ENCODE measurements around the gene GADD45A.
"Not testable (repeated sequence)": the region's sequence is repeated elsewhere in the genome, so short reads cannot be mapped to it uniquely, and the experiment has no call there.

GADD45A gene

DNA sequence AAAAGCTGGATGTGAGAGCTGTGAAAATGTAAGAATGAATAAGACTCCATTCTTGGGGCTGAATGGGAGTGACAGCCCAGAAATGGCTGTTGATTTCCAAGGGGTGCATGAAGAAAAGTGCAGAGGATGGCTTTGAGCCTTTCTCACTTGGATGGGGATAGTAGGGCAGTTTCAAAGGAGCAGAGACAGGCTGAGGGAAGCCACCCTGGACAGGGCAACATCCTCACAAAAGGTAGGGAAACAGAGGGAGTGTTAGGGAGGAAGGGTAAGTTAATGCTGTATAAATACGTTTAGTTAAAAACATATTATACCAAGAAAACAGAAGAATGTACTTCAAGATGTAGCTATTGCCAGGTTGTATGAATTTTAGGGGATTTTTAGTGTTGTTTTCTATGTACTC, 38.1 kb downstream of the GADD45A start:
- DNase-seq = no peak

DNA sequence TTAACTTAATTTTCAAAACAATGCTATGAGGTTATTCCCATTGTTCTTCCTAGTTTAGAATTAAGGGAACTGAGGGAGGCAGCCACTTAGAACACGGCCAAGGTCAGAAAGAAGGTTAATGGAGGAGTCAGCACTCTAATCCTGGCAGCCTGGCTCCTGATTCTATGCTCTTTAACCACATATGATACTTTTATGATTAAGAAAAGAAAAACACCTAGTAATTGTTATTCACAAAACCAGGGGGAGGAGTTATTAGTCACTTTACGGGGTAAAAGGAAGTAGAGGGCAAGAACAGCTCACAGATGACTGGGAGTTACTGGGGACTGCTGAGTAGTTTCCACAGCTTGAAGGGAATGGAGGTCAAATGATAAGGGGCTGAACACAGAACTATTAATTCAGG, 38.6 kb downstream of the GADD45A start:
- peak; percentile 45 to 55 for DNase-seq

DNA sequence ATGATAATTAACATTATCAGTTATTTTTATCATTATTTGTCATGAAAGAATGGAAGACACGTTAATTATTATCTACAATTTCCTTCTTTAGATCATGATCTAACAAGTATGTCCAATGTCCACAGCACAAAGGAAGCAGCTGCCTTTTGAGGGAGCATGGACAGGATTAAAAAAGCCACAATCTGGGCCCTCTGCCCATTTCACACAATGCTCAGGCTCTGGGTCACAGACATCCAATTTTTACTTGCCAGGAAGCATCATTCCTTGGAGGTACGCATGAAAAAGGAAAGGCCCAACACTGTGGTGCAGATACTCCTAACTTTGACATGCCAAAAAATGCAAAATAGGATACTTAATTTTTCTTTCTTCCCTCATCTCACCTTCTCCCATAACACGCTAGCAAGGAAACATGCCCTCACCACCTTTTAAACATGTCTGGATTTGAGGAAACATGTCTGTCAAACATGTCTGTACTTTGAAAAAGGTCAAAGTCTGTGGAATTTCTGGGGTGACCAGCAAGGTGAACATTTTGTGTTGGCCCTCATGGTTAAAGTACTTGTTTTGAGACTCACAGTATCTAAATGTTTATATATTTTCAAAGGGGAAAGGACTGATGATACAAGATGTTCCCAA, 40.0 kb downstream of the GADD45A start:
- peak; percentile 15 to 25 for DNase-seq

DNA sequence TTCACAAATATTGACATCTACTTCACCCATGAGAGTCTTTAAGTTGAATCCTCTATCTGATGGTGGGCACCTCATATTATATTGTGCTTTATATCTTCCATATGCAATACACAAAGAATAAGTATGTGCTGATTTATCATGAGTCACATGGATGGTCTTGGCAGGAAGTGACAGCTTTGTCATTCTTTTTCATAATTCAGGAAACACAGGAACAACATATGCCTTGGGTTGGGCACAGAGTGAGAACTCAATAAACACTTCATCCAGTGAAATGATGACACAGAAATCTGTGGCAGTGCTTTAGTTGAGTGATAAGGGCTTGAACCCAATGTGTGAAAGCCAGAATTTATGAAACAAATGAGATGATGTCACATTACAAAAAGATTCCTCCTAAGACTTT, 41.2 kb downstream of the GADD45A start:
- no peak for DNase-seq

DNA sequence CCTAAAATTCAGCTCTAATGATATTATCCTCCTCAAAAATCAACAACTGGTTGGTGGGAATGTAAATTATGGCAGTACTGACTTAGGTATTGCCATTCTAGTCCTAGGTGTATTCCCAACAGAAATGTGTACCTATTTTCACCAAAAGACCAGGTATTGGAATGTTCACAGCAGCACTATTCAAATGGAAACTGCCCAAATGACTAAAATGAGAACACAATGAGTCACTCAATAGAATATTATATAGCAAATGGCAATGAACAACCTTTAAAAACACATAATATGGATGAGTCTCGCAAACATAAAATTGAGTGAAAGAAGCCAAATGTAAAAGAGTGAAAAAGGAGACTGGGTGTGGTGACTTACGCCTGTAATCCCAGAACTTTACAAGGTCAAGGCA, 44.9 kb downstream of the GADD45A start:
- DNase-seq = no peak

DNA sequence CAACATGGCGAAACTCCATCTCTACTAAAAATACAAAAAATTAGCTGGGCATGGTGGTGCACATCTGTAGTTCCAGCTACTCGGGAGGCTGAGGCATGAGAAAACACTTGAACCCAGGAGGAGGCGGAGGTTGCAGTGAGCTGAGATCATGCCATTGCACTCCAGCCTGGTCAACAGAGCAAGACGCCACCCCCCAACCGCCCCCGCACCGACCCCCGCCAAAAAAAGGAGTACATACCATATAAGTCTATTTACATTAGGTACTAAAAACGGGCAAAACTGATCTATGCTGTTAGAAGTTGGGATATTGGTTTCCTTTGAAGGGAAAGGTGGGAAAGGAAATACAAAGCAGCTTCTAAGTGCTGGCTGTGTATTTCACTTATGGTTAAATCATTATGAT, 45.3 kb downstream of the GADD45A start:
- not testable (repeated sequence) for DNase-seq

DNA sequence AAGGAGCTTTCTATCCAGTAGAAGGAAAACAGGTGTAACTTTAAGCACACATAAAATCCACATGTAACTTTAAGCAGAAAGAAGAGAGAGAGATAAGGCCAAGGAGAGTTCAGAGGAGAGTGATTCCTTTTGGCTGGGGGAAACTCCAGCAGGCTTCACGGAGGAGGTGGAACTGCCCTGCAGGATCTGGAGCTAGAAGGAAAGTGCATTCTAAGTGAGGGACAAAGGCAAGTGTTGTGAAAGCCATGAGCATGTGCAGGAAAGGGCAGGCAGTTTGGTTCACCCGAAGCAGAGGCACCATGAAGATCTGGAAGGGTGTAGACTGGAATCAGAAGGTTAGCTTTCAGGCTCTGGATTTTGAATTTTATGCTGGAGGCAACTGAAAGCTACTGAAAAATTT, 46.3 kb downstream of the GADD45A start:
- no peak for DNase-seq

DNA sequence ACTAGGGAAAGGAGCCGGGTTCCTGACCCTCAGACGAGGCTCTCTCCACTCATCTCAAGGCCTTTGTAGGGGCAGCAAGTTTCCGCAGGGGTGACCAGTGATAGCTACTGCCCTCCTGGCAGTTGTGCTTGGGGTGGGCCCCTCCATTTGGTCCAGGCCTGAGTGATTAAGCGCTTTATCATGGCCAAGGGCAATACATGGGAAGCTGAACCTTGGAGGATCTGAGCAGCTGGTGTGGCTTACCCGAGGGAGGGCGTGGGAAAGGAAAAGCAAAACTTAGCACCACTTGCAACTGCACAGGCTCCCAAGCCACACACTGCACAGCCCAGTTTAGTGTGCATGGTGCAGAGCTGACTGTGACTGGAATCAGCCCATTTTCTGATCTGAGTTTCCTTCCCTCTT, 47.8 kb downstream of the GADD45A start:
- DNase-seq = peak; percentile 88 to 93

DNA sequence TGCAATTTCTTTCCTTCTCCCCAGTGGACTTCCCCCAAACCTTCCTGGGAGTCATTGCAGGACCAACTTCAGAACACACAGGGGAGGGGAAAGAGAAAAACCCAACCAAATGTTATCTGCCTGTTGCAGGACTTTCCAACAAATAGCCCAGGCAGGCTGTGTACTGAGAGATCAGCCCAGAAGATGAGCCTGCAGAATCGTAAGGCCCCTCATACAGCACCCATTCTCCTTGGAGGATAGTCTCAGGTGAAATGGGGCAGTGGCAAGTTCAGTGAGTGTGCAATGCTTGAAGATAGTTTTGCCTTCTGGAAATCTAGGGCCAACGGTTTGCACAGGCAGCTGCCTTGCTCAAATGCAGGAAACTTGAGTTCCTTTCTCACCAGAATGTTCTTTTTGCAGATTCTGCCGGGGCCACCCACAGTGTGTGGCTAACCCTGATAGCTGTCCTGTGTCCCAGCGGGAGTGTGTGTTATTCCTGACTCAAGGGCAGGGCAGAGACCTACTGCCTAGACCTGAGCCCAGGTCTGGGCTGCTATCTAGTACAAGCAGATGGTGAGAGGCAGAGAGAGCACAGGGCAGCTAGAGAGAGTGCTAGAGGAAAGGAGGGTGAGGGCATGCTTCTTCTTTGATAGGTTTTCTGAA, 48.8 kb downstream of the GADD45A start:
- DNase-seq = peak; percentile 40 to 52

DNA sequence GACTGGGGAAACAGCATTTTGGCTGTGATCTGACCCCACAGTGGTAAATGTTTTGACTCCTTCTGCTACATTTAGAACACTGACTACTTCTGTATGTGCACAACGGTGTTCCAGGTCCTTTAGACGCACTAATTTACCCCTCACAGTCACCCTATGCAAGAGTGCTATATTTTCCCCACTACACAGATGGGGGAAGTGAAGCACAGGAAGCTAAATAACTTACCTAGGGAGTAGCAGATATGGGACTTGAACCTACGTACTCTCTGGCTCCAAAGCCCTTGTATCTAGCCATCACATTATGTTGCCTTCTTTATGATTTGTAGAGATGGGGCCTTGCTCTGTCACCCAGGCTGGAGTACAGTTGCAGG, 49.3 kb downstream of the GADD45A start:
- peak in 1 of 2 experiments; percentile 40 for DNase-seq

DNA sequence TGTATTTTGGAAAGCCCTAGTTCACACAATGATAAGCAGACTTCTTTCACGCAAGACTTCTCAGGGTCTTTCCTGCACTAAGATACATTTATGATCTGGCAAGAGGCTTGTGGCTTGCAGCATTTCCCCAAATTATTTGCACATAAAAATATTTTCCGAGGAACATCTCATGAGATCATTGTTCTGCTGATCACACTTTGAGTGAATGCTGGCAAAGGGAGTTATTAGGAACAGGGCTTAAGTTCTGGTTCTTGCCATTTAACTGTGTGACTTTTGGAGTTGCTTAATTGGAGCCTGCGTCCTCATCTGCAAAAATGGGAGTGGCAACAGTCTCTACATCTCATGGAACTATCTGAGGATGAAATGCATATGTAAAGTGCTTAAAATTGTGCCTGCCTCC, 50.2 kb downstream of the GADD45A start:
- DNase-seq = no peak

DNA sequence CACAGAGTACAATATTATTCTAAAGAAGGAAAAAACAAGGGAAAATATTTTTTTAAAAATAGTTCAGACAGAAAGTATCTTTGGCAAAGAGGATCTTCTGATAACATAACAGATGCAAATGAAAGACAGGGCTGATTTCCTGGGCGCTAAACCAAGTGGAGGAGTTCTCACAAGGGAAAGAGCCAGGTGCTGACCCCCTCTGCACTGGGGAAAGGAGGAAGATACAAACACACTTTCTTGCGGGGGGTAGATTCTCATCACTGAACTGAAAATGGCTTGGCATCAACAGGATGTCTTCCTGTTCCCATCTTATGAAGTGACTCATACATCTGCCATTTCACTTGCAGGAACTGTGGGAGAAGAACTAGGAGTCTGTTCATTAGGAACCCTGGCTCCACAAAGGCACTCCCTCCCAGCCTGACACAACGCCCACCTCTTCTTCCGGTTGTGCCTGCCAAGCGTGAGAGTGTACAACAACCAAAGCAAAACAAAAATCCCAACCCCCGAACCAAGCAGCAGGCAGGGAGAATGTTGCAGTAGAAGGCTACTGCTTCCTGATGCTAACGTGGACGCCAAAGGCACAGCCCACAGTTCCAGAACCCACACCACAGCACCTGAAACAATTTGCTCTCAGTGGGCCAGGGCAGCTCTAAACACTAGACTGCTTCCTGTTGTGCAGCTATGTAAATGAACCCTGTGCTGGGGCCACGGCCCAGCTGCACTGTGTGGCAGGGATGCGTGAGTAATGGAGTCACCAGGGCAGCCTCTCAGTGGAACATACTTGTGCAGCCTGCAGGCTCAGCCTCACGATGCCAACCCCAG, 51.0 kb downstream of the GADD45A start:
- DNase-seq = peak; percentile 52 to 58

DNA sequence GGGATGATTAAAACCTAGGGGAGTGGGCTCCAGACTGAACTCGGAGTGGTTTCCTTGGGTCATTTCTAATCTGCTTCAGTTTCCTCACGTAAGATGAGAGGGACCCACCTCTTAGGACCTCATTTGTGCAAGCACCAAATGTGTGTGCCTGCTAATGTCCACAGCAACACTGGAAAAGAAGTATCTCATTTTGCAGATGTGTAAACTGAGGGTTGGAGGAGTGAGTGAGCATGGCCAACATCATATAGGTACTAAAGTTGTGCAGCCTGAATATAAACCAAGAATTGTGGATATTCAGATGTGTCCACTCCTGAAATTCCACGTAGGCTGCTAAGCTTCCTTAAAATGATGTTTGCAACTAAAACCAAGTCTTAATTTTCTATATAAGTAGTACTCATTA, 51.7 kb downstream of the GADD45A start:
- DNase-seq = no peak

DNA sequence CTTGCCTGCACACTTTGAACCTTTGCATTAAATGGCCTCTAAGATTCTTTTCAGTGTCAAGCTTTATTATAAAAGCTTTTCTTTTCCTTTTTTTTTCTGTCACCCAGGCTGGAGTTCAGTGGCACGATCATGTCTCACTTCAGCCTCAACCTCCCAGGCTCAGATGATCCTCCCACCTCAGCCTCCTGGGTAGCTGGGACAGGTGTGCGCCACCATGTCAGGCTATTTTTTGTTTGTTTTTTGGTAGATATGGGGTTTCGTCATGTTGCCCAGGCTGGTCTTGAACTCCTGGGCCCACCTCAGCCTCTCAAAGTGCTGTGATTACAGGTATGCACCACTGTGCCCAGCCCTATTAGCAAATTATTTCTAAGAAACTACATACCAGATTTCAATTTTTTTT, 52.9 kb downstream of the GADD45A start:
- no peak for DNase-seq
